Measurements from ENCODE around the gene RAB11FIP4.

GRCh38 chr17:31499771-31500554 lies 108.5 kb downstream of the RAB11FIP4 start:
- TF ChIP-seq, protein P1, sequence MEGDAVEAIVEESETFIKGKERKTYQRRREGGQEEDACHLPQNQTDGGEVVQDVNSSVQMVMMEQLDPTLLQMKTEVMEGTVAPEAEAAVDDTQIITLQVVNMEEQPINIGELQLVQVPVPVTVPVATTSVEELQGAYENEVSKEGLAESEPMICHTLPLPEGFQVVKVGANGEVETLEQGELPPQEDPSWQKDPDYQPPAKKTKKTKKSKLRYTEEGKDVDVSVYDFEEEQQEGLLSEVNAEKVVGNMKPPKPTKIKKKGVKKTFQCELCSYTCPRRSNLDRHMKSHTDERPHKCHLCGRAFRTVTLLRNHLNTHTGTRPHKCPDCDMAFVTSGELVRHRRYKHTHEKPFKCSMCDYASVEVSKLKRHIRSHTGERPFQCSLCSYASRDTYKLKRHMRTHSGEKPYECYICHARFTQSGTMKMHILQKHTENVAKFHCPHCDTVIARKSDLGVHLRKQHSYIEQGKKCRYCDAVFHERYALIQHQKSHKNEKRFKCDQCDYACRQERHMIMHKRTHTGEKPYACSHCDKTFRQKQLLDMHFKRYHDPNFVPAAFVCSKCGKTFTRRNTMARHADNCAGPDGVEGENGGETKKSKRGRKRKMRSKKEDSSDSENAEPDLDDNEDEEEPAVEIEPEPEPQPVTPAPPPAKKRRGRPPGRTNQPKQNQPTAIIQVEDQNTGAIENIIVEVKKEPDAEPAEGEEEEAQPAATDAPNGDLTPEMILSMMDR (IDR thresholded peaks at IDR 0.05) = no peak
- TF ChIP-seq EZH2 (IDR thresholded peaks at IDR 0.05) = no peak
- TF ChIP-seq EZH2phosphoT487 (IDR thresholded peaks at IDR 0.05) = no peak

All from neural progenitor cell (in vitro differentiated cells).